ENCODE results near the gene FOXJ1.

FOXJ1 gene

GRCh38 chr17:76141212-76142038, at the start of gene FOXJ1:
TSS of gene FOXJ1 (minus strand) at chr17:76141245. CDS start at chr17:76140395, 850 bp downstream.
- peak; percentile 96 for ATAC-seq
- TF ChIP-seq POU6F1 (CRISPR knock-in tag; IDR thresholded peaks at IDR 0.05; ENCODE audit: borderline replicate concordance, low read depth) (no peak), OSR1 (CRISPR knock-in tag; IDR thresholded peaks at IDR 0.05) (no peak), ZNF8 (CRISPR knock-in tag; IDR thresholded peaks at IDR 0.05) (no peak), SNAI2 (CRISPR knock-in tag; IDR thresholded peaks at IDR 0.05) (no peak), GLIS3 (CRISPR knock-in tag; IDR thresholded peaks at IDR 0.05) (no peak), TSHZ2 (CRISPR knock-in tag; IDR thresholded peaks at IDR 0.05) (no peak), ZFP3 (CRISPR knock-in tag; IDR thresholded peaks at IDR 0.05) (no peak), TCF4 (CRISPR knock-in tag; IDR thresholded peaks at IDR 0.05; ENCODE audit: borderline replicate concordance) (no peak), ZC3H10 (CRISPR knock-in tag; IDR thresholded peaks at IDR 0.05) (no peak), ZNF70 (CRISPR knock-in tag; IDR thresholded peaks at IDR 0.05) (no peak), CREB5 (CRISPR knock-in tag; IDR thresholded peaks at IDR 0.05; ENCODE audit: low read depth) (no peak), ARNTL (CRISPR knock-in tag; IDR thresholded peaks at IDR 0.05; ENCODE audit: borderline replicate concordance, low read depth) (no peak), BACH2 (CRISPR knock-in tag; IDR thresholded peaks at IDR 0.05; ENCODE audit: borderline replicate concordance) (no peak), CSDC2 (CRISPR knock-in tag; IDR thresholded peaks at IDR 0.05) (no peak), RARB (CRISPR knock-in tag; IDR thresholded peaks at IDR 0.05) (no peak), CSRNP3 (CRISPR knock-in tag; IDR thresholded peaks at IDR 0.05) (no peak)

- TF ChIP-seq RARB (CRISPR knock-in tag; IDR thresholded peaks at IDR 0.05), result no peak
- TF ChIP-seq ARNTL (CRISPR knock-in tag; IDR thresholded peaks at IDR 0.05; ENCODE audit: borderline replicate concordance, low read depth), result no peak
- no peak for TF ChIP-seq ZFP3 (CRISPR knock-in tag; IDR thresholded peaks at IDR 0.05)
- TF ChIP-seq TSHZ2 (CRISPR knock-in tag; IDR thresholded peaks at IDR 0.05), result no peak
- no peak; the same call in 2 of the 3 replicates for ATAC-seq
Measured at GRCh38 chr17:76189741-76190140, 48.7 kb upstream of the FOXJ1 start.

GRCh38 chr17:76189247-76189646, 48.2 kb upstream of the FOXJ1 start:
- no peak for ATAC-seq
- TF ChIP-seq GLIS3 (CRISPR knock-in tag; IDR thresholded peaks at IDR 0.05), result no peak
- no peak for TF ChIP-seq ZNF70 (CRISPR knock-in tag; IDR thresholded peaks at IDR 0.05)
- no peak for TF ChIP-seq RARB (CRISPR knock-in tag; IDR thresholded peaks at IDR 0.05)
- TF ChIP-seq ZFP3 (CRISPR knock-in tag; IDR thresholded peaks at IDR 0.05), result no peak
- no peak for TF ChIP-seq PPARA (CRISPR knock-in tag; IDR thresholded peaks at IDR 0.05; ENCODE audit: borderline replicate concordance)
- TF ChIP-seq CSDC2 (CRISPR knock-in tag; IDR thresholded peaks at IDR 0.05), result no peak
- no peak for TF ChIP-seq ZC3H10 (CRISPR knock-in tag; IDR thresholded peaks at IDR 0.05)
- no peak for TF ChIP-seq BACH2 (CRISPR knock-in tag; IDR thresholded peaks at IDR 0.05; ENCODE audit: borderline replicate concordance)
- no peak for TF ChIP-seq TCF4 (CRISPR knock-in tag; IDR thresholded peaks at IDR 0.05; ENCODE audit: borderline replicate concordance)
- TF ChIP-seq ZNF8 (CRISPR knock-in tag; IDR thresholded peaks at IDR 0.05), result no peak
- TF ChIP-seq POU6F1 (CRISPR knock-in tag; IDR thresholded peaks at IDR 0.05; ENCODE audit: borderline replicate concordance, low read depth), result no peak
- no peak for TF ChIP-seq ISL1 (CRISPR knock-in tag; IDR thresholded peaks at IDR 0.05)
- TF ChIP-seq ZNF565 (CRISPR knock-in tag; conservative IDR thresholded peaks at IDR 0.05; ENCODE audit: low read depth), result no peak

All from SK-N-SH treated with all-trans-retinoic acid at 6 μM for 48 hours (cell line).